GM12892 (cell line): ENCODE results near the gene ZMYND8.

Experiments
- POLR2A ChIP-seq: IDR thresholded peaks from 2 replicates; pipeline ENCODE4 v1.6.1; 2011; ENCODE audit warnings: low read depth, low read length, control low read depth
- POLR2AphosphoS5 ChIP-seq: IDR thresholded peaks from 2 replicates; pipeline ENCODE4 v1.6.1; 2011; ENCODE audit warnings: low read depth, low read length, control low read depth

DNA sequence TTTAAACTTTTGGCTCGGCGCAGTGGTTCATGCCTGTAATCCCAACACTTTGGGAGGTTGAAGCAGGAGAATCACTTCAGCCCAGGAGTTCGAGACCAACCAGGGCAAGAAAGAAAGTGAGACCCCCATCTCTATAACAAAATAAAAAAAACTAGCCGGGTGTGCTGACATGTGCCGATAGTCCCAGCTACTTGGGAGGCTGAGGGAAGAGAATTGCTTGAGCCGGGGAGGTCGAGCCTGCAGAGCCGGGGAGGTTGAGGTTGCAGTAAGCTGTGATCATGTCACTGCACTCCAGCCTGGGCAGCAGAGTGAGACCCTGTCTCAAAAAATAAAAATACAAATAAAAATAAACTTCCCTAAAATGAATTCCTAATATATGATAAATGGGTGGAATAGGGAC lies 50.4 kb downstream of the ZMYND8 start:
- no peak for TF ChIP-seq POLR2A
- TF ChIP-seq POLR2AphosphoS5, result no peak
